ENCODE results near the gene PPDPF. TPM values are rescaled to one million over a fixed set of nuclear protein-coding genes. Genes with fewer than 3 reads are reported as not detected.

The PPDPF gene
- total RNA-seq, 1 experiment from 2014 or later: 634 TPM

GRCh38 chr20:63522091-63522868 is 1.7 kb downstream of the PPDPF start:
- BruUV-seq (replicated peaks): no TSS peak
- ChIA-PET CTCF (interaction anchor here (2.5 kb wide), 1 partner anchor 25 kb away, joined by 15 read pairs; no protein-coding TSS in a partner anchor), POLR2A (no interaction called here)
- Histone ChIP-seq H3K4me3 (ENCODE audit: low read depth, low read length) (no peak overlapping the region), H3K27me3 (replicated peaks; ENCODE audit: control insufficient read depth, insufficient read depth, low read length) (no peaks in the 10 kb centered on the region), H3K9me3 (peaks cover 17% of the 10 kb centered on the region), H3K36me3 (ENCODE audit: control insufficient read depth, insufficient read depth, low read length) (peaks cover 19% of the 10 kb centered on the region), H3K4me1 (peaks cover 14% of the 10 kb centered on the region)
- H3K9me3 Mint-ChIP-seq (ENCODE audit: unreplicated experiment): no peaks in the 10 kb centered on the region
- intact Hi-C loops (cut with micrococcal nuclease; ENCODE audit: unreplicated experiment): no loop called here
- H3K36me3 Mint-ChIP-seq (ENCODE audit: insufficient read depth, unreplicated experiment): peaks cover 80% of the 10 kb centered on the region
- no peak for DNase-seq
- H3K4me1 Mint-ChIP-seq (ENCODE audit: low read depth, unreplicated experiment): no peaks in the 10 kb centered on the region
- no peaks in the 10 kb centered on the region for H3K27me3 Mint-ChIP-seq (ENCODE audit: insufficient read depth, unreplicated experiment)
- H3K4me3 Mint-ChIP-seq (ENCODE audit: unreplicated experiment): peak overlapping the region; percentile 92
- no peak for TF ChIP-seq CTCF (IDR thresholded peaks at IDR 0.05; ENCODE audit: insufficient read depth in 1 of 2, low read depth in 1 of 2, low read length in 1 of 2, severe bottlenecking in 1 of 2, unreplicated experiment in 1 of 2)
- H3K27ac Mint-ChIP-seq (ENCODE audit: unreplicated experiment): peak overlapping the region; percentile 95

GRCh38 chr20:63522981-63523611 is 2.5 kb downstream of the PPDPF start:
- Histone ChIP-seq H3K36me3 (ENCODE audit: control insufficient read depth, insufficient read depth, low read length) (peaks cover 19% of the 10 kb centered on the region), H3K9me3 (peaks cover 17% of the 10 kb centered on the region), H3K27me3 (replicated peaks; ENCODE audit: control insufficient read depth, insufficient read depth, low read length) (no peaks in the 10 kb centered on the region), H3K4me3 (ENCODE audit: low read depth, low read length) (no peak overlapping the region), H3K4me1 (peaks cover 14% of the 10 kb centered on the region)
- peak in 1 of 2 experiments; percentile 69 for DNase-seq
- no peaks in the 10 kb centered on the region for H3K9me3 Mint-ChIP-seq (ENCODE audit: unreplicated experiment)
- peaks cover 81% of the 10 kb centered on the region for H3K36me3 Mint-ChIP-seq (ENCODE audit: insufficient read depth, unreplicated experiment)
- intact Hi-C loops (cut with micrococcal nuclease; ENCODE audit: unreplicated experiment): no loop called here
- no peaks in the 10 kb centered on the region for H3K4me1 Mint-ChIP-seq (ENCODE audit: low read depth, unreplicated experiment)
- ChIA-PET POLR2A (interaction anchor here (0.5 to 0.6 kb wide), 2 partner anchors 70 to 435 kb away, joined by 5 to 6 read pairs; no protein-coding TSS in a partner anchor), CTCF (no interaction called here)
- BruUV-seq (replicated peaks): no TSS peak
- H3K27me3 Mint-ChIP-seq (ENCODE audit: insufficient read depth, unreplicated experiment): no peaks in the 10 kb centered on the region
- H3K4me3 Mint-ChIP-seq (ENCODE audit: unreplicated experiment): peak overlapping the region; percentile 92
- H3K27ac Mint-ChIP-seq (ENCODE audit: unreplicated experiment): peak overlapping the region; percentile 95
- no peak for TF ChIP-seq CTCF (IDR thresholded peaks at IDR 0.05; ENCODE audit: insufficient read depth in 1 of 2, low read depth in 1 of 2, low read length in 1 of 2, severe bottlenecking in 1 of 2, unreplicated experiment in 1 of 2)

- BruUV-seq (replicated peaks): no TSS peak
- Histone ChIP-seq H3K4me3 (ENCODE audit: low read depth, low read length) (no peak overlapping the region), H3K9me3 (peaks cover 17% of the 10 kb centered on the region), H3K27me3 (replicated peaks; ENCODE audit: control insufficient read depth, insufficient read depth, low read length) (no peaks in the 10 kb centered on the region), H3K36me3 (ENCODE audit: control insufficient read depth, insufficient read depth, low read length) (peaks cover 19% of the 10 kb centered on the region), H3K4me1 (peaks cover 10% of the 10 kb centered on the region)
- no peaks in the 10 kb centered on the region for H3K9me3 Mint-ChIP-seq (ENCODE audit: unreplicated experiment)
- H3K36me3 Mint-ChIP-seq (ENCODE audit: insufficient read depth, unreplicated experiment): peaks cover 85% of the 10 kb centered on the region
- no peaks in the 10 kb centered on the region for H3K4me1 Mint-ChIP-seq (ENCODE audit: low read depth, unreplicated experiment)
- no peak for TF ChIP-seq CTCF (IDR thresholded peaks at IDR 0.05; ENCODE audit: insufficient read depth in 1 of 2, low read depth in 1 of 2, low read length in 1 of 2, severe bottlenecking in 1 of 2, unreplicated experiment in 1 of 2)
- no peak overlapping the region for H3K27ac Mint-ChIP-seq (ENCODE audit: unreplicated experiment)
- no peak overlapping the region for H3K4me3 Mint-ChIP-seq (ENCODE audit: unreplicated experiment)
- ChIA-PET POLR2A (interaction anchor here (0.8 kb wide), 1 partner anchor 432 kb away, joined by 3 read pairs; no protein-coding TSS in a partner anchor), CTCF (interaction anchor here (0.6 to 1.0 kb wide), 2 partner anchors 12 to 30 kb away, joined by 3 to 4 read pairs; partner anchors contain the start of gene PTK6)
- no peak for DNase-seq
- H3K27me3 Mint-ChIP-seq (ENCODE audit: insufficient read depth, unreplicated experiment): no peaks in the 10 kb centered on the region
- intact Hi-C loops (cut with micrococcal nuclease; ENCODE audit: unreplicated experiment): no loop called here
These were observed 4.6 kb downstream of the PPDPF start for GRCh38 chr20:63525185-63525584.
